HG02759 (cell line): ENCODE data around the gene ERICH4.

Experiments used
- ATAC-seq: cut with Tn5 transposase; IDR thresholded peaks from one replicate; pipeline ENCODE4 v1.9.1; 2021; ENCODE audit warnings: mild to moderate bottlenecking, moderate library complexity; ENCODE audit not compliant: unreplicated experiment

The ERICH4 gene

DNA sequence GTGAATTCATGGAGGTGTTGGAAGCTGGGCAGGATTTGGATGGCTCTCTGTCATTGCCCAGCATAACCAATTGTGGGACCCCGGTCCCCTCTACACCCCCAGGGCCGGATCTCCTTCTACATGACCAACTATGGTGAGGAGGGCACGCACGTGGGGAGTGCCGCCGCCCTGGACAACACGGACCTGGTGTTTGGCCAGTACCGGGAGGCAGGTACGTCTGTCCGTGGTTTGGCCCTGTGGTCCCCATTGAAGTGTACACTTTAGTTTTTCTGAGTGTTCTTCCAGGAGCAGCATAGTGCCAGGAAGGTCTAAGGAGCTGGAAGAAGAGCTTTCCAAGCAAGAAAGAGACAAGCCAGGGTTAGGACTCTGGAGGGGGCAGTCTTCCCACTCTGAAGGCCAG, 29.0 kb upstream of the ERICH4 start:
- ATAC-seq, result no peak

GRCh38 chr19:41414461-41414860, 28.5 kb upstream of the ERICH4 start:
- no peak for ATAC-seq

- no peak for ATAC-seq
Observed at GRCh38 chr19:41415154-41415571, 27.8 kb upstream of the ERICH4 start.

GRCh38 chr19:41416194-41416674, 26.7 kb upstream of the ERICH4 start:
- ATAC-seq, result no peak

DNA sequence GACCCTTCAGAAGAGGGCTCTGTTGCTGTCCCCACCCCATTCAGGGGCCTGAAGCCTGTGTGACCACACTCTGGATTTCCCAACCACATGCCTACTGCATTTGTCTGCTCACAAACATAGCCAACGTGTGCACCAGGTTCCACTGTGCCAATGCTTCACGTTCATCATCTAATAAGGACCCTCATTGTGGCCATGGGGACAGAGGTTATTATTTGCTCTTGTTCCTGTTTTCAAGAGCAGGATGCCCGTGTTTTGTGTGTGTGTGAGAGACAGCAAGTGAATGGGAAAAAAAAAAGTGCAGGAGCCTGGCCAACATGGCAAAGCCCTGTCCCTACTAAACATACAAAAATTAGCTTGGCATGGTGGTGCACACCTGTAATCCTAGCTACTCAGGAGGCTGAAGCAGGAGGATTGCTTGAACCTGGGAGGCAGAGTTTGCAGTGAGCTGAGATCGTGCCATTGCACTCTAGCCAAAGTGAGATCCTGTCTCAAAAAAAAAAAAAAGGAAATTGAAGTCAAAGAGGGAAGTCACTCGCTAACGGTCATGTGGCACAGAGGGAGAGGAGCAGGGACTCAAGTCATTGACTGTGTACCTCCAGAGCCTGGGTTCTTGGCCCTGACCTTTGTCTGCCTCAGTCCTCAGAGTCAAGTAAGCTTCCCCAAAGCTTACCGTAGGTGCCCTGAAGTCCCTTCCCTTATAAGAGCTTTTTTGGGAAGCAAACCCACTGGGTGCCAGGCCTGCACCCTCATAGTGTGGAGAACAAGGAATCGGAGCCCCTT, 22.7 kb upstream of the ERICH4 start:
- ATAC-seq, result no peak

DNA sequence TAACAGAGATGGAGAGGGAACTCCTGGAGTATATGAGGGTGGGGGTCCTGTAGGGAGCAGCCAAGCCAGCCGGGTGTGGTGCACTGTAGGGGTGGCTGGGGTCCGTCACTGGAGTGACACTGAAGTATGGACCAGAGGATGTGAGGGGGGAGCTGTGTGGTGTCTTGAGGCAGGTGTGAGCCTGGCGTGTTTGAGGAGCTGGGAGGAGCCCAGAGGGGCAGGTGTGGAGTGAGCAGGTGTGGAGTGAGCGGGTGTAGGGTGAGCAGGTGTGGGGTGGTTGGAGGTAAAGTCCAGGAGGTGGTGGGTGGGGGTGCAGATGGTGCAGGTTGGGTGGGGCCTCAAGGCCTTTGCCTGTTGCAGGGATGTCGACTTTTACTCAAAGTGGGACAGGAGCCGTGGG, 21.6 kb upstream of the ERICH4 start:
- ATAC-seq, result no peak

DNA sequence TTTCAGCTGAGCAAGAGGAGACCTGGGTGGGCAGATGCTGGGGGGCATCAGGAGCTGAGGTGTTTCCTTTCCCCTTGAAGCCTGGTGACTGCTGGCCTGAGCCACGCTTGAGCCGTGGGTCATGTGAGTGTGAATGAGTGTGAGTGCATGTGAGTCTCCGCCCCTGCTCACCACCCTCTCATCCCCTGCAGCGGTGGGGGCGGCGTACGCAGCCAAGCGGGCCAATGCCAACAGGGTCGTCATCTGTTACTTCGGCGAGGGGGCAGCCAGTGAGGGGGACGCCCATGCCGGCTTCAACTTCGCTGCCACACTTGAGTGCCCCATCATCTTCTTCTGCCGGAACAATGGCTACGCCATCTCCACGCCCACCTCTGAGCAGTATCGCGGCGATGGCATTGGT, 21.0 kb upstream of the ERICH4 start:
- no peak for ATAC-seq

GRCh38 chr19:41422456-41422855, 20.5 kb upstream of the ERICH4 start:
- ATAC-seq, result no peak

- no peak for ATAC-seq
Observed at GRCh38 chr19:41422955-41423354, 20.0 kb upstream of the ERICH4 start.

GRCh38 chr19:41424335-41425173, 18.4 kb upstream of the ERICH4 start:
- ATAC-seq, result no peak

- ATAC-seq, result no peak
Observed at GRCh38 chr19:41425174-41426115, 17.5 kb upstream of the ERICH4 start.

DNA sequence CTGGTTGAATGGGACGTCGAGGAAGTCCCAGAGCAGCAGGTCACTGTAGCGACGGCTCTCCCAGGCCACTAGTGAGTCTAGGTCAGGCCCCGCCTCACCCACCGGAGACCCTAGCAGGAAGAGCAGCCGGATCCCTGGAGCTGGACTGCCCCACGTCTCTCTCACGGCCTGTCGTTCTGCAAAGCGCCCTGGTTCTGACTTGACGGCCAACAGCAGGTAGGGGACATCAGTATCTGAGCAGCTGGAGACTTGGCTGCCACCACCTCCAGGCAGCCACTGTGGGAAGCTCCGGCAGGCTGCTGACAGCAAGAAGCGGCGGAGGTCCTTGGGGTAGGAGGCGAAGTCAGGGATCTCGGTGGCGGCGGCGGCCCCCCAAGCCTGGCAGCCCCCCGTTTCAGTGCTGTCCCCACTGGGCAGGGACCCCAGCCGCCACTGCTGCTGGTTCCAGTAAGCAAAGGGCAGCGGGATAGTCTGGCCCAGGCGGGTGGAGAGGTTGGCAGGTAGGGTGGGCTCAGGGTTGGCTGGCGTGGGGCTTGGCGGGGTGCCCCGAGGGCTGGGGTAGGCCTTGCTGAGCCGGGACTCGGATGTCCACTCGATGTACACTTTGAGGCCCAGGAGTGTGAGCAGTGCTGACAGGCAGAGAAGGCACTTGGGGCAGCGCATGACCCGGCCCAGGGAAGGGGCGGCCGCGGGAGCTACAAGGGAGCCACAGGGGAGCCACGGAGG, 16.7 kb upstream of the ERICH4 start:
- no peak for ATAC-seq

GRCh38 chr19:41426952-41427646, 15.9 kb upstream of the ERICH4 start, which contains the start of gene B3GNT8:
TSS of gene B3GNT8 (minus strand) at chr19:41427374. CDS start at chr19:41426778, 596 bp downstream.
- peak; percentile 41 for ATAC-seq

- ATAC-seq, result no peak
Observed at GRCh38 chr19:41427647-41428480, 15.1 kb upstream of the ERICH4 start.

DNA sequence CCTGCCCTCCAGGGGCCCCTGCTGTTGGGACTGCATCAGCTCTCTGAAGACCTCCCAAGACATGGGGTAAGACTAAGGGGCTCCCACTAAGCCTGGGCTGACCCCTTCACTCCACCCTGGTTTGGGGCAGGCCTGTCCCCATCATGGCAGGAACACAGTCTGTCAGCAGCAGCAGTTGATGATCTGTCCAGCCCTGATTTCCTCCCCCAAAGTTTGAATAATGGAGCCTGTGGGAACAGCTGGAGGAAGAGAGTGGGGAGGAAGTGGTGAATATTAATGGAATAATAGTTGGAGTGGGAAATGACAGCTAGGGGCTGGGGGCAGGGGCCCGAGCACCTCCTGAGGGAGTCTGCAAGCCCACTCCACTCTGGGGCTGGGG, 14.5 kb upstream of the ERICH4 start:
- no peak for ATAC-seq

- ATAC-seq, result no peak
Observed at GRCh38 chr19:41430922-41431321, 12.0 kb upstream of the ERICH4 start.

GRCh38 chr19:41431426-41432386, 11.2 kb upstream of the ERICH4 start:
- no peak for ATAC-seq

GRCh38 chr19:41433171-41433570, 9.8 kb upstream of the ERICH4 start:
- ATAC-seq, result no peak
